ENCODE data around the gene TIPRL.
"Not testable (repeated sequence)": the region's sequence is repeated elsewhere in the genome, so short reads cannot be mapped to it uniquely, and the experiment has no call there.

Gene TIPRL

DNA sequence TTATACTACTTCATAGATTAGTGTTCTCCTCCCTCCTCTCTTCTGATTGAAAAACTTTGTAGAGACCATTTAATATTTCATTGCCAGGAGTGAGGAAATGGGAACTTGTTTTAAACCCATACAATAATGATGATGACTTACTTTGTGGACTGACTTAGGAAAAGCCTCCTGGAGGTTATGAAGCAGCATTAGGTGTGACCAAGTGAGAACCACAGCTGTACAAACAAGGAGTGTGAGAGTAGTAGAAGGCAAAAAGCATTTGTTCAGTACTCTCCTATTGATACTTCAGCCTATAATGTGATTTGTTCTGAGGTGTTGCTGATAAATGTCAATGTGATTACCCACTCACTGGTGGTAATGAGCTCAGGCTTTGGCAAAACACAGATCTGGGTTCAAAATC is 8.4 kb downstream of the TIPRL start:
- H3K4me3 ChIP-seq (replicated peaks; ENCODE audit: low read depth, low read length), result no peak overlapping the region
- DNase-seq (ENCODE audit: low read depth), result no peak
- TF ChIP-seq, protein P1, sequence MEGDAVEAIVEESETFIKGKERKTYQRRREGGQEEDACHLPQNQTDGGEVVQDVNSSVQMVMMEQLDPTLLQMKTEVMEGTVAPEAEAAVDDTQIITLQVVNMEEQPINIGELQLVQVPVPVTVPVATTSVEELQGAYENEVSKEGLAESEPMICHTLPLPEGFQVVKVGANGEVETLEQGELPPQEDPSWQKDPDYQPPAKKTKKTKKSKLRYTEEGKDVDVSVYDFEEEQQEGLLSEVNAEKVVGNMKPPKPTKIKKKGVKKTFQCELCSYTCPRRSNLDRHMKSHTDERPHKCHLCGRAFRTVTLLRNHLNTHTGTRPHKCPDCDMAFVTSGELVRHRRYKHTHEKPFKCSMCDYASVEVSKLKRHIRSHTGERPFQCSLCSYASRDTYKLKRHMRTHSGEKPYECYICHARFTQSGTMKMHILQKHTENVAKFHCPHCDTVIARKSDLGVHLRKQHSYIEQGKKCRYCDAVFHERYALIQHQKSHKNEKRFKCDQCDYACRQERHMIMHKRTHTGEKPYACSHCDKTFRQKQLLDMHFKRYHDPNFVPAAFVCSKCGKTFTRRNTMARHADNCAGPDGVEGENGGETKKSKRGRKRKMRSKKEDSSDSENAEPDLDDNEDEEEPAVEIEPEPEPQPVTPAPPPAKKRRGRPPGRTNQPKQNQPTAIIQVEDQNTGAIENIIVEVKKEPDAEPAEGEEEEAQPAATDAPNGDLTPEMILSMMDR (IDR thresholded peaks at IDR 0.05; ENCODE audit: low read length, missing control alignments), result no peak

DNA sequence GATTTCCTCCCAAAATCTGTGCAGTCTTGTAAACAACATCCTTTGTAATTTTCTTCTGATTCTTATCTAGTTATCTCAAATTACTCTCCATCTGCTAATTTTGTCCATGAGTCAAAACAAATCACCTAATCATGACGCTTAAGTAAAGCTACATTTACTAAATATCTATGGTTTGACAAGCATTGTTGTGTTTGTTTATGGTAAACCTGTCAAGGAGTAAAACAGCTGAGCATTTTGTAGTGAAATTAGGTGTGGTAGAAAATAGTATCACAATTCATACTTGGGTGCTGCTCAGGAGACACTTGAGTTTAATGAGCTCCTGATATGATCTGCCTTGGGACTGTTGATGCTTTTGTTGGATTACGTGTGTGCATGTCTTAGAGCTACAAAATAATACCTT is 11.6 kb downstream of the TIPRL start:
- TF ChIP-seq, protein P1 (IDR thresholded peaks at IDR 0.05; ENCODE audit: low read length, missing control alignments), result no peak
- no peak overlapping the region for H3K4me3 ChIP-seq (replicated peaks; ENCODE audit: low read depth, low read length)
- no peak for DNase-seq (ENCODE audit: low read depth)

DNA sequence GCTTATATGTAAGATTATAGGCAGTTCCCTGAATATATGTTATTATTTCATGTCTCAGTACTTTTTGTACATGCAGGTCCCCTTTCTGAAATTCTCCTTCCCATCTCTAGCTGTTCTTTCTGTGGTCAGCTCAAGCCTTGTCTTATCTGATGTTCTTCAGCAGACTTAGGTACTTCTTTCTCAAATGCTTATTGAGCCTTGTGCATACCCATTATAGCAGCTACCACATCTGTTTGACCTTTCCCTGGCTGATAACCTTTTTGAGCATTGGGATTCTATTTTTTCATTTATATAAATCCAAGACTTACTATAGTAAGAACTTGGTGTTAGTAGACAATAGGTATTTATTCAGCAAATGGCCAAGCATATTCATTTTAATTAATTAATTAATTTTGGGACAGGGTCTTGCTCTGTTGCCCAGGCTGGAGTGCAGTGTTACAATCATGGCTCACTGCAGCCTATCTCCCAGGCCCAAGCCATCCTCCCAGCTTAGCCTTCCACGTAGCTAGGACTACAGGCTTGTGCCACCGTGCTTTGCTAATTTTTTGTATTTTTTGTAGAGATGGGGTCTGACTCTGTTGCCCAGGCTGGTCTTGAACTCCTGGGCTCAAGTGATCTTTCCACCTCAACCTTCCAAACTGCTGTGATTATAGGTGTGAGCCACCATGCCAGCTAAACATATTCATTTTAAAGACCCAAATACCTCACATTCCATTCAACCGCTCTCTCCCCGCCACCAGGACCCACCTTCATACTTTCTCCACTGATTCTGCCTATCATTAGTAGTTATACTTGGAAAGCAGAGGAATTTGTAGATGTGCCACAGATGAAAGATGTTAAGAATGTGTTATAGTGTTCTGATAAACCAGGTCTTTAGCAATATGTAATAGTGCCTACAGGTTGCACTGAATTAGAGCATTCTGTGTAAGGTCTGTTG is 16.7 kb downstream of the TIPRL start:
- TF ChIP-seq, protein P1 (IDR thresholded peaks at IDR 0.05; ENCODE audit: low read length, missing control alignments), result no peak
- no peak overlapping the region for H3K4me3 ChIP-seq (replicated peaks; ENCODE audit: low read depth, low read length)
- no peak for DNase-seq (ENCODE audit: low read depth)

DNA sequence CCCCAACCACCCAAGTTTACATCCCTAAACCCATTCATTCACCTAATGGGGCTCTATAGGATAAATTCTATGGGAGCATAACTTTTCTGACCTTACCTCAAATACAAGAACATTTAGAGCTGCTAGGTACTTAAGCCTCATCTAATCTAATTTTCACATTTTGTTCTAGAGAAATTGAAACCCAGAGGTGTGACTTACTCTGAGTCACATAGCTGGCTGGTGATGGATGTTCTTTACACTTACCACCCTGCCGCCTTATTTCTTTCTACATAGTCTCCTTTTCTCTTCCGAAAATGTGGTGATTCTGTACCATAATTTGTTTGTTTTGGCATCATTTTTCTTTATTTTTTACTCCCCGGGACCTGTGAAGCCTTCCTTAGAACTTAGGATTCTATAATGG is 20.3 kb downstream of the TIPRL start:
- TF ChIP-seq, protein P1 (IDR thresholded peaks at IDR 0.05; ENCODE audit: low read length, missing control alignments), result no peak
- no peak for DNase-seq (ENCODE audit: low read depth)
- H3K4me3 ChIP-seq (replicated peaks; ENCODE audit: low read depth, low read length), result no peak overlapping the region

DNA sequence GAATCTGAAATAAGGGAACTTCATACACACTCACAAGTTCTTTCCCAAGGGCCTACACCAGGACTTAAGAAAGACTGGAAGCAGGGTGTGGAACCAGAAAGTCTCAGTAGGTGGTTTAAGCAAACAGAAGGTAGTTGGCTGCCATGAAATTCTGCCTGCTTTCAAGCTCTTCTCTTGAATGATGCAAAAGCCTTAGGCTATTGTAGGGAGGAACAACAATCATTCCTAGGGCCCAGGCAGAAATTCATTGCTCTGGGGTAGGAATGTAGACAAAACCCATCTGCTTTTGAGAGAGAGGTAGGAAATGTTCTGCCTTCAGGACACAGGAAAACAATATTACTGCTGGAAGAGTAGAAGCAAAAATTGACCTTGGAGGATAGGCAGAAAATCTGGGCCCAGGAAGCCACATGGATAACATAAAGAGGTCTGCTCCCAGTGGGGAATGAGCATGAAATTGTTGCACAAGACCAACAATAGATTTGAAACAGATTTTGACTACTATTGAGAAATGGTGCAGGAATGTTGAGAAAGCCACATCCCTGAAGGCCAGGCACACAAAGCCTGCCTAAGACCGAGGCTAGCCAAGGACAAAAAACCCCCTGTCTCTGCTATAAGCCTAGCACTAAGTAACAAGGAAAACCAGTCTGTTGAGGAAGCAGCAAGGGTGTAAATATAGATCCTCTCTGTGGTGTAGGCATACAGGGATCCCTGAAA is 24.3 kb downstream of the TIPRL start:
- TF ChIP-seq, protein P1 (IDR thresholded peaks at IDR 0.05; ENCODE audit: low read length, missing control alignments), result no peak
- H3K4me3 ChIP-seq (replicated peaks; ENCODE audit: low read depth, low read length), result no peak overlapping the region
- DNase-seq (ENCODE audit: low read depth), result peak; percentile 97

DNA sequence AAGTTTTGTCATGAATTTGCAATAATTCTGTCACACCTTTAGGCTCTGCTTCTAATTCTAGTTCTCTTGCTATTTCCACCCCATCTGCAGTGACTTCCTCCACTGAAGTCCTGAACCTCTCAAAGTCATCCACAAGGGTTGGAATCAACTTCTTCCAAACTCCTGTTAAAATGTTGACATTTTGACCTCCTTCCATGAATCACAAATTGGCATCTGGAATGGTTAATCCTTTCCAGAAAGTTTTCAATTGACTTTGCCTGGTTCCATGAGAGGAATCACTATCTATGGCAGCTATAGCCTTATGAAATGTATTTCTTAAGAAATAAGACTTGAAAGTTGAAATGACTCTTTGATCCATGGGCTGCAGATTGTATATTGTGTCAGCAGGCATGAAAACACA is 27.3 kb downstream of the TIPRL start:
- H3K4me3 ChIP-seq (replicated peaks; ENCODE audit: low read depth, low read length), result no peak overlapping the region
- DNase-seq (ENCODE audit: low read depth), result no peak
- TF ChIP-seq, protein P1 (IDR thresholded peaks at IDR 0.05; ENCODE audit: low read length, missing control alignments), result no peak

DNA sequence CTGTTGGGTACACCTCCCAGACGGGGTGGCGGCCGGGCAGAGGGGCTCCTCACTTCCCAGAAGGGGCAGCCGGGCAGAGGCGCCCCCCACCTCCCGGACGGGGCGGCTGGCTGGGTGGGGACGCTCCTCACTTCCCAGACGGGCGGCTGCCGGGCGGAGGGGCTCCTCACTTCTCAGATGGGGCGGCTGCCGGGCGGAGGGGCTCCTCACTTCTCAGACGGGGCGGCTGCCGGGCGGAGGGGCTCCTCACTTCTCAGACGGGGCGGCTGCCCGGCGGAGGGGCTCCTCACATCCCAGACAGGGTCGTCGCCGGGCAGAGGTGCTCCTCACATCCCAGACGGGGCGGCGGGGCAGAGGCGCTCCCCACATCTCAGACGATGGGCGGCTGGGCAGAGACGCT is 28.9 kb downstream of the TIPRL start:
- DNase-seq (ENCODE audit: low read depth); H3K4me3 ChIP-seq (replicated peaks; ENCODE audit: low read depth, low read length): not testable (repeated sequence)

Data from fibroblast of pulmonary artery (primary cell).